HG03103 (cell line): ENCODE measurements around the gene CHPF.
A peak's percentile ranks its signal among the peaks of the same experiment; 100 is the strongest.

Source experiments
- ATAC-seq: cut with Tn5 transposase; IDR thresholded peaks from one replicate; pipeline ENCODE4 v1.9.1; 2021; ENCODE audit warnings: low read depth; ENCODE audit not compliant: unreplicated experiment

Gene CHPF

GRCh38 chr2:219567791-219568361, 24.3 kb upstream of the CHPF start:
- no peak for ATAC-seq

- no peak for ATAC-seq
Observed at GRCh38 chr2:219567131-219567530, 23.5 kb upstream of the CHPF start.

- no peak for ATAC-seq
Observed at GRCh38 chr2:219566640-219567039, 23.0 kb upstream of the CHPF start.

GRCh38 chr2:219565130-219566080, 21.8 kb upstream of the CHPF start:
- ATAC-seq = no peak

GRCh38 chr2:219563271-219563928, 19.8 kb upstream of the CHPF start:
- ATAC-seq = no peak

GRCh38 chr2:219562049-219563020, 18.7 kb upstream of the CHPF start:
- no peak for ATAC-seq

GRCh38 chr2:219561179-219562048, 17.8 kb upstream of the CHPF start:
- ATAC-seq = no peak

- ATAC-seq = no peak
Observed at GRCh38 chr2:219560893-219561178, 17.2 kb upstream of the CHPF start.

- ATAC-seq = peak; percentile 66
Observed at GRCh38 chr2:219560037-219560892, 16.7 kb upstream of the CHPF start.

GRCh38 chr2:219559156-219559915, 15.7 kb upstream of the CHPF start:
- no peak for ATAC-seq

GRCh38 chr2:219557791-219558785, 14.5 kb upstream of the CHPF start:
- no peak for ATAC-seq

GRCh38 chr2:219557320-219557719, 13.7 kb upstream of the CHPF start:
- ATAC-seq = no peak

- ATAC-seq = no peak
Observed at GRCh38 chr2:219556413-219556812, 12.8 kb upstream of the CHPF start.

GRCh38 chr2:219555956-219556355, 12.3 kb upstream of the CHPF start:
- ATAC-seq = no peak

- ATAC-seq = no peak
Observed at GRCh38 chr2:219554350-219554749, 10.7 kb upstream of the CHPF start.

GRCh38 chr2:219553463-219553963, 9.9 kb upstream of the CHPF start:
- no peak for ATAC-seq

- no peak for ATAC-seq
Observed at GRCh38 chr2:219553168-219553417, 9.5 kb upstream of the CHPF start.
